ENCODE measurements around the gene XIRP2.

- TF ChIP-seq CTCF (IDR thresholded peaks at IDR 0.05), result no peak
- TF ChIP-seq POLR2A (IDR thresholded peaks at IDR 0.05), result no peak
Measured at GRCh38 chr2:167115541-167115940, 227.3 kb downstream of the XIRP2 start.

Data from transverse colon (tissue), 3 donors.